Neural cell (in vitro differentiated cells): ENCODE results near the gene BCAT1.

Source experiments
- EP300 ChIP-seq: fragments of 450-650 bp; conservative IDR thresholded peaks from 2 replicates; pipeline ENCODE4 v1.6.1; 2014; ENCODE audit warnings: antibody characterized with exemption, mild to moderate bottlenecking, moderate library complexity; ENCODE audit not compliant: poor library complexity, severe bottlenecking
- EZH2 ChIP-seq: fragments of 200-600, 300-800 bp; shearing (Covaris generic), sonication (generic); IDR thresholded peaks from 2 replicates; pipeline ENCODE4 v1.6.1; 2014; ENCODE audit warnings: antibody characterized with exemption, low read length, borderline replicate concordance, mild to moderate bottlenecking; ENCODE audit not compliant: insufficient read depth, poor library complexity, severe bottlenecking
- POLR2AphosphoS5 ChIP-seq: IDR thresholded peaks from 2 replicates; pipeline ENCODE4 v1.6.1; 2012
- RAD21 ChIP-seq: fragments of 450-650 bp; conservative IDR thresholded peaks from 2 replicates; pipeline ENCODE4 v1.6.1; 2014; ENCODE audit warnings: antibody characterized with exemption, mild to moderate bottlenecking, moderate library complexity
- SMC3 ChIP-seq: fragments of 450-650 bp; conservative IDR thresholded peaks from 2 replicates; pipeline ENCODE4 v1.6.1; 2014; ENCODE audit warnings: antibody characterized with exemption, mild to moderate bottlenecking, moderate library complexity; ENCODE audit not compliant: poor library complexity
- TAF1 ChIP-seq: IDR thresholded peaks from 2 replicates; pipeline ENCODE4 v1.6.1; 2012; ENCODE audit warnings: low read depth
- TF ChIP-seq, protein P1 (sequence below): fragments of 450-650 bp; IDR thresholded peaks from 2 replicates; pipeline ENCODE4 v1.5.1; 2014; ENCODE audit warnings: antibody characterized with exemption, mild to moderate bottlenecking, moderate library complexity; ENCODE audit not compliant: poor library complexity, severe bottlenecking
- TF ChIP-seq, protein P2 (sequence below): IDR thresholded peaks from 2 replicates; pipeline ENCODE4 v1.6.1; 2012; ENCODE audit warnings: borderline replicate concordance

GRCh38 chr12:24764712-24765111 lies 184.2 kb downstream of the BCAT1 start:
- TF ChIP-seq, protein P1, sequence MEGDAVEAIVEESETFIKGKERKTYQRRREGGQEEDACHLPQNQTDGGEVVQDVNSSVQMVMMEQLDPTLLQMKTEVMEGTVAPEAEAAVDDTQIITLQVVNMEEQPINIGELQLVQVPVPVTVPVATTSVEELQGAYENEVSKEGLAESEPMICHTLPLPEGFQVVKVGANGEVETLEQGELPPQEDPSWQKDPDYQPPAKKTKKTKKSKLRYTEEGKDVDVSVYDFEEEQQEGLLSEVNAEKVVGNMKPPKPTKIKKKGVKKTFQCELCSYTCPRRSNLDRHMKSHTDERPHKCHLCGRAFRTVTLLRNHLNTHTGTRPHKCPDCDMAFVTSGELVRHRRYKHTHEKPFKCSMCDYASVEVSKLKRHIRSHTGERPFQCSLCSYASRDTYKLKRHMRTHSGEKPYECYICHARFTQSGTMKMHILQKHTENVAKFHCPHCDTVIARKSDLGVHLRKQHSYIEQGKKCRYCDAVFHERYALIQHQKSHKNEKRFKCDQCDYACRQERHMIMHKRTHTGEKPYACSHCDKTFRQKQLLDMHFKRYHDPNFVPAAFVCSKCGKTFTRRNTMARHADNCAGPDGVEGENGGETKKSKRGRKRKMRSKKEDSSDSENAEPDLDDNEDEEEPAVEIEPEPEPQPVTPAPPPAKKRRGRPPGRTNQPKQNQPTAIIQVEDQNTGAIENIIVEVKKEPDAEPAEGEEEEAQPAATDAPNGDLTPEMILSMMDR, result no peak
- no peak for TF ChIP-seq RAD21
- no peak for TF ChIP-seq EP300
- TF ChIP-seq EZH2, result no peak
- no peak for TF ChIP-seq TAF1
- no peak for TF ChIP-seq POLR2AphosphoS5
- no peak for TF ChIP-seq SMC3
- TF ChIP-seq, protein P2, sequence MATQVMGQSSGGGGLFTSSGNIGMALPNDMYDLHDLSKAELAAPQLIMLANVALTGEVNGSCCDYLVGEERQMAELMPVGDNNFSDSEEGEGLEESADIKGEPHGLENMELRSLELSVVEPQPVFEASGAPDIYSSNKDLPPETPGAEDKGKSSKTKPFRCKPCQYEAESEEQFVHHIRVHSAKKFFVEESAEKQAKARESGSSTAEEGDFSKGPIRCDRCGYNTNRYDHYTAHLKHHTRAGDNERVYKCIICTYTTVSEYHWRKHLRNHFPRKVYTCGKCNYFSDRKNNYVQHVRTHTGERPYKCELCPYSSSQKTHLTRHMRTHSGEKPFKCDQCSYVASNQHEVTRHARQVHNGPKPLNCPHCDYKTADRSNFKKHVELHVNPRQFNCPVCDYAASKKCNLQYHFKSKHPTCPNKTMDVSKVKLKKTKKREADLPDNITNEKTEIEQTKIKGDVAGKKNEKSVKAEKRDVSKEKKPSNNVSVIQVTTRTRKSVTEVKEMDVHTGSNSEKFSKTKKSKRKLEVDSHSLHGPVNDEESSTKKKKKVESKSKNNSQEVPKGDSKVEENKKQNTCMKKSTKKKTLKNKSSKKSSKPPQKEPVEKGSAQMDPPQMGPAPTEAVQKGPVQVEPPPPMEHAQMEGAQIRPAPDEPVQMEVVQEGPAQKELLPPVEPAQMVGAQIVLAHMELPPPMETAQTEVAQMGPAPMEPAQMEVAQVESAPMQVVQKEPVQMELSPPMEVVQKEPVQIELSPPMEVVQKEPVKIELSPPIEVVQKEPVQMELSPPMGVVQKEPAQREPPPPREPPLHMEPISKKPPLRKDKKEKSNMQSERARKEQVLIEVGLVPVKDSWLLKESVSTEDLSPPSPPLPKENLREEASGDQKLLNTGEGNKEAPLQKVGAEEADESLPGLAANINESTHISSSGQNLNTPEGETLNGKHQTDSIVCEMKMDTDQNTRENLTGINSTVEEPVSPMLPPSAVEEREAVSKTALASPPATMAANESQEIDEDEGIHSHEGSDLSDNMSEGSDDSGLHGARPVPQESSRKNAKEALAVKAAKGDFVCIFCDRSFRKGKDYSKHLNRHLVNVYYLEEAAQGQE, result no peak
